Nephron (organoid): ENCODE results near the gene MAP3K3.

Experiments used
- H3K27ac Mint-ChIP-seq, 3 experiments: 2 replicates each; pipeline ENCODE4 v1.8.0; 2020; ENCODE audit warnings: mixed read lengths in 3 of 3, mild to moderate bottlenecking in 2 of 3, moderate library complexity in 1 of 3
- H3K27me3 Mint-ChIP-seq: 2 replicates; pipeline ENCODE4 v1.8.0; 2021; ENCODE audit warnings: low read depth, mild to moderate bottlenecking, moderate library complexity, mixed read lengths
- H3K36me3 Mint-ChIP-seq: 2 replicates; pipeline ENCODE4 v1.8.0; 2020; ENCODE audit warnings: low read depth, mixed read lengths
- H3K4me1 Mint-ChIP-seq: 2 replicates; pipeline ENCODE4 v1.8.0; 2020; ENCODE audit warnings: mixed read lengths
- H3K4me3 Mint-ChIP-seq, 3 experiments: 2 replicates each; pipeline ENCODE4 v1.8.0; 2020; ENCODE audit warnings: mild to moderate bottlenecking in 3 of 3, mixed read lengths in 3 of 3, moderate library complexity in 2 of 3
- H3K9me3 Mint-ChIP-seq: 2 replicates; pipeline ENCODE4 v1.8.0; 2020; ENCODE audit warnings: mixed read lengths
- CTCF ChIP-seq, 3 experiments: fragments of 200-600 bp; sonication (generic); IDR thresholded peaks; one replicate each; pipeline ENCODE4 v1.5.0; 2021; ENCODE audit warnings: antibody characterized with exemption in 3 of 3; ENCODE audit not compliant: unreplicated experiment in 3 of 3

Gene MAP3K3

GRCh38 chr17:63598281-63598680 is 23.9 kb upstream of the MAP3K3 start:
- TF ChIP-seq CTCF (IDR thresholded peaks at IDR 0.05; ENCODE audit: unreplicated experiment in 3 of 3): no peak
- H3K27ac Mint-ChIP-seq: no peak overlapping the region
- H3K4me1 Mint-ChIP-seq: peaks cover 17% of the 10 kb centered on the region
- H3K36me3 Mint-ChIP-seq: peaks cover 13% of the 10 kb centered on the region
- H3K9me3 Mint-ChIP-seq: no peaks in the 10 kb centered on the region
- H3K4me3 Mint-ChIP-seq: peak overlapping the region in 1 of 3 experiments; percentile 50
- no peaks in the 10 kb centered on the region for H3K27me3 Mint-ChIP-seq

- H3K4me1 Mint-ChIP-seq: peaks cover 17% of the 10 kb centered on the region
- peak within 1 kb of the TSS; percentile 94 to 99 (median 99) for H3K4me3 Mint-ChIP-seq
- no peak for TF ChIP-seq CTCF (IDR thresholded peaks at IDR 0.05; ENCODE audit: unreplicated experiment in 3 of 3)
- no peaks in the 10 kb centered on the region for H3K9me3 Mint-ChIP-seq
- H3K27me3 Mint-ChIP-seq: no peaks in the 10 kb centered on the region
- peaks cover 13% of the 10 kb centered on the region for H3K36me3 Mint-ChIP-seq
- peak within 1 kb of the TSS; percentile 89 to 96 (median 94) for H3K27ac Mint-ChIP-seq
Measured at GRCh38 chr17:63600569-63601438, 21.4 kb upstream of the MAP3K3 start, which contains the start of gene TACO1. Gene TACO1, plus strand, starts transcription at chr17:63600895. Its CDS starts 189 bp downstream, at chr17:63601084.

- Mint-ChIP-seq H3K36me3 (peaks cover 19% of the 10 kb centered on the region), H3K9me3 (no peaks in the 10 kb centered on the region)
Measured at GRCh38 chr17:63601439-63602371, 20.5 kb upstream of the MAP3K3 start.

GRCh38 chr17:63609816-63610573 is 12.2 kb upstream of the MAP3K3 start:
- no peak for TF ChIP-seq CTCF (IDR thresholded peaks at IDR 0.05; ENCODE audit: unreplicated experiment in 3 of 3)
- Mint-ChIP-seq H3K9me3 (no peaks in the 10 kb centered on the region), H3K27me3 (no peaks in the 10 kb centered on the region), H3K27ac (no peak overlapping the region), H3K4me3 (no peak overlapping the region), H3K36me3 (peaks cover 36% of the 10 kb centered on the region), H3K4me1 (no peaks in the 10 kb centered on the region)

More at GRCh38 chr17:63601439-63602371, 20.5 kb upstream of the MAP3K3 start:
- TF ChIP-seq CTCF (IDR thresholded peaks at IDR 0.05; ENCODE audit: unreplicated experiment in 3 of 3): no peak
- no peaks in the 10 kb centered on the region for H3K27me3 Mint-ChIP-seq
- H3K4me1 Mint-ChIP-seq: peaks cover 17% of the 10 kb centered on the region
- H3K4me3 Mint-ChIP-seq: peak overlapping the region; percentile 94 to 99 (median 99)
- H3K27ac Mint-ChIP-seq: peak overlapping the region; percentile 79 to 96 (median 94)

GRCh38 chr17:63610854-63611253 is 11.4 kb upstream of the MAP3K3 start:
- no peak for TF ChIP-seq CTCF (IDR thresholded peaks at IDR 0.05; ENCODE audit: unreplicated experiment in 3 of 3)
- Mint-ChIP-seq H3K36me3 (peaks cover 29% of the 10 kb centered on the region), H3K9me3 (no peaks in the 10 kb centered on the region), H3K27ac (no peak overlapping the region), H3K4me3 (no peak overlapping the region), H3K4me1 (no peaks in the 10 kb centered on the region), H3K27me3 (no peaks in the 10 kb centered on the region)
